NCI-H82 (cell line): ENCODE measurements around the gene RAB19.
"Not testable (repeated sequence)": the region's sequence is repeated elsewhere in the genome, so short reads cannot be mapped to it uniquely, and the experiment has no call there.

Experiments used
- DNase-seq: peaks from one replicate; lab custom pipeline; 2025; lab: John Stamatoyannopoulos, UW

RAB19 gene

GRCh38 chr7:140453785-140454656, 50.2 kb downstream of the RAB19 start:
- not testable (repeated sequence) for DNase-seq

- DNase-seq, result no peak
These were observed 50.8 kb downstream of the RAB19 start for GRCh38 chr7:140454657-140455015.

- no peak for DNase-seq
These were observed 51.9 kb downstream of the RAB19 start for GRCh38 chr7:140455743-140456142.

GRCh38 chr7:140456551-140457051, 52.7 kb downstream of the RAB19 start:
- no peak for DNase-seq

- no peak for DNase-seq
These were observed 54.3 kb downstream of the RAB19 start for GRCh38 chr7:140458201-140458600.

- DNase-seq, result no peak
These were observed 55.1 kb downstream of the RAB19 start for GRCh38 chr7:140458916-140459315.

- DNase-seq, result no peak
These were observed 59.3 kb downstream of the RAB19 start for GRCh38 chr7:140463111-140463510.

- peak; percentile 74 for DNase-seq
These were observed 72.0 kb downstream of the RAB19 start for GRCh38 chr7:140475747-140476333.

- DNase-seq, result no peak
These were observed 72.9 kb downstream of the RAB19 start for GRCh38 chr7:140476698-140477261.
